Liver (tissue), 3 donors: ENCODE results near the gene C4A.
"Not testable (repeated sequence)": the region's sequence is repeated elsewhere in the genome, so short reads cannot be mapped to it uniquely, and the experiment has no call there.

ENCODE experiments used
- FOXA2 ChIP-seq: IDR thresholded peaks from 2 replicates; pipeline ENCODE4 v1.6.1; 2016; ENCODE audit warnings: antibody characterized with exemption
- RAD21 ChIP-seq, 2 donors: IDR thresholded peaks; 2 replicates each; pipeline ENCODE4 v1.6.1; 2016; ENCODE audit warnings: antibody characterized with exemption in 2 of 2, mild to moderate bottlenecking in 2 of 2
- TF ChIP-seq, protein P1 (sequence below): IDR thresholded peaks from 2 replicates; pipeline ENCODE4 v1.6.1; 2016; ENCODE audit warnings: antibody characterized with exemption
- TF ChIP-seq, protein P2 (sequence below): fragments of 150-350 bp; IDR thresholded peaks from 2 replicates; pipeline ENCODE4 v1.5.1; 2017; ENCODE audit warnings: improper control_type of control experiment, low read depth, low read length; ENCODE audit not compliant: missing input control
- donor health status: healthy.
- donor health status: healthy.

DNA sequence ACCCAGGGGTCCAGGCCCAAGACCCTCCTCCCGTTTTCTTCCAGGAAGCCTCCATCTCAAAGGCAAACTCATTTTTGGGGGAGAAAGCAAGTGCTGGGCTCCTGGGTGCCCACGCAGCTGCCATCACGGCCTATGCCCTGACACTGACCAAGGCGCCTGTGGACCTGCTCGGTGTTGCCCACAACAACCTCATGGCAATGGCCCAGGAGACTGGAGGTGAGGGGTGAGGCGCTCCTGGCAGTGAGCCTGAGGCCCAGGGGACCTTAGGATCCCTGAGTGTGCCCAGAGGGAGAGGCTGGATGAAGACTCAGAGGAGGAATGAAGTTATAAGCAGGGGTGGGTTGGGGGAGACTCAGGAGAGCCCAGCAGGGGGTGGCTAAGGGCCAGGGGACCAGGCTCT lies 14.5 kb downstream of the C4A start:
- TF ChIP-seq, protein P1, sequence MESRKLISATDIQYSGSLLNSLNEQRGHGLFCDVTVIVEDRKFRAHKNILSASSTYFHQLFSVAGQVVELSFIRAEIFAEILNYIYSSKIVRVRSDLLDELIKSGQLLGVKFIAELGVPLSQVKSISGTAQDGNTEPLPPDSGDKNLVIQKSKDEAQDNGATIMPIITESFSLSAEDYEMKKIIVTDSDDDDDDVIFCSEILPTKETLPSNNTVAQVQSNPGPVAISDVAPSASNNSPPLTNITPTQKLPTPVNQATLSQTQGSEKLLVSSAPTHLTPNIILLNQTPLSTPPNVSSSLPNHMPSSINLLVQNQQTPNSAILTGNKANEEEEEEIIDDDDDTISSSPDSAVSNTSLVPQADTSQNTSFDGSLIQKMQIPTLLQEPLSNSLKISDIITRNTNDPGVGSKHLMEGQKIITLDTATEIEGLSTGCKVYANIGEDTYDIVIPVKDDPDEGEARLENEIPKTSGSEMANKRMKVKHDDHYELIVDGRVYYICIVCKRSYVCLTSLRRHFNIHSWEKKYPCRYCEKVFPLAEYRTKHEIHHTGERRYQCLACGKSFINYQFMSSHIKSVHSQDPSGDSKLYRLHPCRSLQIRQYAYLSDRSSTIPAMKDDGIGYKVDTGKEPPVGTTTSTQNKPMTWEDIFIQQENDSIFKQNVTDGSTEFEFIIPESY = not testable (repeated sequence)
- TF ChIP-seq, protein P2, sequence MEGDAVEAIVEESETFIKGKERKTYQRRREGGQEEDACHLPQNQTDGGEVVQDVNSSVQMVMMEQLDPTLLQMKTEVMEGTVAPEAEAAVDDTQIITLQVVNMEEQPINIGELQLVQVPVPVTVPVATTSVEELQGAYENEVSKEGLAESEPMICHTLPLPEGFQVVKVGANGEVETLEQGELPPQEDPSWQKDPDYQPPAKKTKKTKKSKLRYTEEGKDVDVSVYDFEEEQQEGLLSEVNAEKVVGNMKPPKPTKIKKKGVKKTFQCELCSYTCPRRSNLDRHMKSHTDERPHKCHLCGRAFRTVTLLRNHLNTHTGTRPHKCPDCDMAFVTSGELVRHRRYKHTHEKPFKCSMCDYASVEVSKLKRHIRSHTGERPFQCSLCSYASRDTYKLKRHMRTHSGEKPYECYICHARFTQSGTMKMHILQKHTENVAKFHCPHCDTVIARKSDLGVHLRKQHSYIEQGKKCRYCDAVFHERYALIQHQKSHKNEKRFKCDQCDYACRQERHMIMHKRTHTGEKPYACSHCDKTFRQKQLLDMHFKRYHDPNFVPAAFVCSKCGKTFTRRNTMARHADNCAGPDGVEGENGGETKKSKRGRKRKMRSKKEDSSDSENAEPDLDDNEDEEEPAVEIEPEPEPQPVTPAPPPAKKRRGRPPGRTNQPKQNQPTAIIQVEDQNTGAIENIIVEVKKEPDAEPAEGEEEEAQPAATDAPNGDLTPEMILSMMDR = not testable (repeated sequence)
- TF ChIP-seq RAD21 (IDR thresholded peaks at IDR 0.05); FOXA2: not testable (repeated sequence)
